HG03460 (cell line): ENCODE measurements around the gene TTBK1.

Experiments
- ATAC-seq: cut with Tn5 transposase; IDR thresholded peaks from one replicate; pipeline ENCODE4 v1.9.1; 2021; ENCODE audit not compliant: unreplicated experiment

The TTBK1 gene

GRCh38 chr6:43254138-43254817 is 11.0 kb downstream of the TTBK1 start:
- ATAC-seq, result no peak

- ATAC-seq, result no peak
Measured at GRCh38 chr6:43254846-43255245, 11.6 kb downstream of the TTBK1 start.

- no peak for ATAC-seq
Measured at GRCh38 chr6:43255408-43256054, 12.2 kb downstream of the TTBK1 start.

GRCh38 chr6:43256670-43257366 is 13.5 kb downstream of the TTBK1 start:
- no peak for ATAC-seq

GRCh38 chr6:43257367-43258145 is 14.3 kb downstream of the TTBK1 start:
- ATAC-seq, result no peak

- no peak for ATAC-seq
Measured at GRCh38 chr6:43258180-43258579, 14.9 kb downstream of the TTBK1 start.

GRCh38 chr6:43258807-43259686 is 15.8 kb downstream of the TTBK1 start:
- no peak for ATAC-seq

- ATAC-seq, result no peak
Measured at GRCh38 chr6:43260791-43261190, 17.5 kb downstream of the TTBK1 start.

- ATAC-seq, result no peak
Measured at GRCh38 chr6:43261198-43261597, 17.9 kb downstream of the TTBK1 start.

GRCh38 chr6:43262000-43262779 is 18.9 kb downstream of the TTBK1 start:
- ATAC-seq, result no peak

- ATAC-seq, result no peak
Measured at GRCh38 chr6:43262780-43263313, 19.6 kb downstream of the TTBK1 start.

GRCh38 chr6:43263314-43264178 is 20.3 kb downstream of the TTBK1 start:
- ATAC-seq, result peak; percentile 87

GRCh38 chr6:43264599-43265145 is 21.4 kb downstream of the TTBK1 start:
- no peak for ATAC-seq

GRCh38 chr6:43265564-43265963 is 22.3 kb downstream of the TTBK1 start:
- no peak for ATAC-seq

- ATAC-seq, result no peak
Measured at GRCh38 chr6:43267619-43268354, 24.5 kb downstream of the TTBK1 start.

- ATAC-seq, result no peak
Measured at GRCh38 chr6:43268355-43268700, 25.0 kb downstream of the TTBK1 start.

- ATAC-seq, result no peak
Measured at GRCh38 chr6:43268782-43269272, 25.5 kb downstream of the TTBK1 start.
